Stomach (tissue), 4 donors: ENCODE measurements around the gene METTL16.

ENCODE experiments used
- POLR2A ChIP-seq, 4 donors: fragments of 450-650 bp; IDR thresholded peaks; one replicate each; pipeline ENCODE4 v1.6.1; 2016; ENCODE audit warnings: antibody characterized with exemption in 4 of 4, control low read depth in 2 of 4, mild to moderate bottlenecking in 1 of 4, moderate library complexity in 1 of 4
- POLR2AphosphoS5 ChIP-seq, 3 donors: sonication (generic); formaldehyde crosslinking; IDR thresholded peaks; one replicate each; pipeline ENCODE4 v1.6.1; 2016; ENCODE audit warnings: antibody characterized with exemption in 3 of 3
- TF ChIP-seq, protein P1 (sequence below), 7 experiments: fragments of 450-650 bp in 4 of 7; fragments of 200-600 bp in 3 of 7; sonication (generic) in 3 of 7; IDR thresholded peaks; one replicate each; pipeline ENCODE4 v1.5.1; 2016 to 2019; ENCODE audit warnings: antibody characterized with exemption in 7 of 7, control low read depth in 2 of 7, mild to moderate bottlenecking in 1 of 7

DNA sequence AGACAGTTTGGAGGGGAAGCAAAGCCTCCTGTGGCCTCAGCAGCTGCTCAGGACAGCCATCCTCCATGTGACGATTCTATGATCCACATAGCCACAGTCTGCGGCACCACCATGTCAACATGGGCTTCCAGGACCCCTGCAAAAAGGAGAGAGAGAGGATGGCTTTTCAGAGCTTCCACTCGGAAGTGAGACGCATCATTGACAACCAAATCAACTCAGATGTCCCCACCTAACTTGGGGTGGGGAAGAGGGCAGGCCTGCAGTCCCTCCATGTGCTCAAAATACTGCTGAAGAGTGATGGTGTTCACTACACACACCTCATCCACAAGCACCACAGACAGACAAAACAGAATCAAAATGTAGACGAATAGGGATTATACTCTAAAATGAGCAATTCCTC lies 5.9 kb upstream of the METTL16 start:
- TF ChIP-seq, protein P1, sequence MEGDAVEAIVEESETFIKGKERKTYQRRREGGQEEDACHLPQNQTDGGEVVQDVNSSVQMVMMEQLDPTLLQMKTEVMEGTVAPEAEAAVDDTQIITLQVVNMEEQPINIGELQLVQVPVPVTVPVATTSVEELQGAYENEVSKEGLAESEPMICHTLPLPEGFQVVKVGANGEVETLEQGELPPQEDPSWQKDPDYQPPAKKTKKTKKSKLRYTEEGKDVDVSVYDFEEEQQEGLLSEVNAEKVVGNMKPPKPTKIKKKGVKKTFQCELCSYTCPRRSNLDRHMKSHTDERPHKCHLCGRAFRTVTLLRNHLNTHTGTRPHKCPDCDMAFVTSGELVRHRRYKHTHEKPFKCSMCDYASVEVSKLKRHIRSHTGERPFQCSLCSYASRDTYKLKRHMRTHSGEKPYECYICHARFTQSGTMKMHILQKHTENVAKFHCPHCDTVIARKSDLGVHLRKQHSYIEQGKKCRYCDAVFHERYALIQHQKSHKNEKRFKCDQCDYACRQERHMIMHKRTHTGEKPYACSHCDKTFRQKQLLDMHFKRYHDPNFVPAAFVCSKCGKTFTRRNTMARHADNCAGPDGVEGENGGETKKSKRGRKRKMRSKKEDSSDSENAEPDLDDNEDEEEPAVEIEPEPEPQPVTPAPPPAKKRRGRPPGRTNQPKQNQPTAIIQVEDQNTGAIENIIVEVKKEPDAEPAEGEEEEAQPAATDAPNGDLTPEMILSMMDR (IDR thresholded peaks at IDR 0.05), result no peak
- TF ChIP-seq POLR2A (IDR thresholded peaks at IDR 0.05) (no peak), POLR2AphosphoS5 (IDR thresholded peaks at IDR 0.05) (no peak)
